Activated T-cell treated with anti-CD3 and anti-CD28 coated beads, Interleukin-2, amount 50 U/mL, for 4 hours (primary cell): ENCODE results near the gene SOX8. TPM values are rescaled to one million over a fixed set of nuclear protein-coding genes. Genes with fewer than 3 reads are reported as not detected.

Experiments
- ATAC-seq, 2 donors: fragments of 200-7000 bp; cut with Tn5 transposase; one replicate each; pipeline ENCODE4 v1.10.0; 2021
- DNase-seq: peaks from one replicate; pipeline ENCODE4 v3.0.0-alpha.2; 2020
- H3K27me3 Mint-ChIP-seq: one replicate; pipeline ENCODE4 v1.8.0; 2021; ENCODE audit warnings: low read depth, mixed read lengths
- H3K36me3 Mint-ChIP-seq: one replicate; pipeline ENCODE4 v1.8.0; 2022; ENCODE audit warnings: mixed read lengths; ENCODE audit not compliant: insufficient read depth
- H3K4me1 Mint-ChIP-seq: one replicate; pipeline ENCODE4 v1.8.0; 2021; ENCODE audit warnings: low read depth, mixed read lengths
- H3K4me3 Mint-ChIP-seq: one replicate; pipeline ENCODE4 v1.8.0; 2021; ENCODE audit warnings: mild to moderate bottlenecking, moderate library complexity, mixed read lengths
- H3K9me3 Mint-ChIP-seq: one replicate; pipeline ENCODE4 v1.8.0; 2021; ENCODE audit warnings: mixed read lengths
- total RNA-seq, 3 donors: library from RNA; stranded (reverse); gene quantifications; one replicate each; pipeline ENCODE4 v1.2.1, GENCODE V29; 2021

Gene SOX8
- 1 to 10 TPM; 2.6 to 4.0 (median 3.5) TPM for total RNA-seq

GRCh38 chr16:981695-982144 is at the start of gene SOX8:
Gene SOX8 (plus strand): TSS chr16:981770. CDS start chr16:981923, 153 bp downstream.
- H3K9me3 Mint-ChIP-seq = no peaks in the 10 kb centered on the region
- H3K4me1 Mint-ChIP-seq = peaks cover 15% of the 10 kb centered on the region
- no peaks in the 10 kb centered on the region for H3K36me3 Mint-ChIP-seq
- ATAC-seq (peak in 1 of 2 donors; percentile 3), DNase-seq (no peak)
- H3K27me3 Mint-ChIP-seq = peaks cover 5% of the 10 kb centered on the region
- H3K4me3 Mint-ChIP-seq = peak within 1 kb of the TSS; percentile 80

GRCh38 chr16:932831-933330 is 48.7 kb upstream of the SOX8 start:
- no peaks in the 10 kb centered on the region for H3K9me3 Mint-ChIP-seq
- no peak for DNase-seq
- peaks cover 16% of the 10 kb centered on the region for H3K36me3 Mint-ChIP-seq
- H3K27me3 Mint-ChIP-seq = no peaks in the 10 kb centered on the region
- H3K4me1 Mint-ChIP-seq = peaks cover 7% of the 10 kb centered on the region
- ATAC-seq = no peak
- no peak overlapping the region for H3K4me3 Mint-ChIP-seq

GRCh38 chr16:933581-933980 is 48.0 kb upstream of the SOX8 start:
- no peak for ATAC-seq
- Mint-ChIP-seq H3K4me3 (no peak overlapping the region), H3K4me1 (peaks cover 7% of the 10 kb centered on the region), H3K27me3 (no peaks in the 10 kb centered on the region), H3K36me3 (peaks cover 16% of the 10 kb centered on the region), H3K9me3 (no peaks in the 10 kb centered on the region)
- no peak for DNase-seq

GRCh38 chr16:934178-934577 is 47.4 kb upstream of the SOX8 start:
- Mint-ChIP-seq H3K4me1 (peaks cover 7% of the 10 kb centered on the region), H3K36me3 (peaks cover 18% of the 10 kb centered on the region), H3K9me3 (no peaks in the 10 kb centered on the region), H3K27me3 (no peaks in the 10 kb centered on the region), H3K4me3 (no peak overlapping the region)
- DNase-seq = no peak
- no peak for ATAC-seq

DNA sequence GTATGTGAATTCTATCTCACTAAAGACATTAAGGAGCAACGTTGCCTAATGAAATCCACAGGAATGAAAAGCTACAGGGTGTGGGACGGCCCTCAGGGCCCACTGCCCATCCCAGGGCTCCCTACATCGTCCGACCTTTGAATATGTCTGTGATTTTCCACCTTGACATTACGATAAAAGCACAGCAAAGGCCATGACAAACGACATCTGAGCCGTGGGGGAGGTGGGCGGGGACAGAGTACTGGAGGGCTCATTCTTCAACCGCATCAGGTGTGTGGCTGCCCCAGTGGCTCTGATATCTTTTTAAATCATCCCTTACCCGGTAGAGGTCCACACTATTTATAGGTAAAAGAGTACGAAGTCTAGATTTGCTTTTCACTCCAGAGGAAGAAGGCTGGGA is 45.9 kb upstream of the SOX8 start:
- Mint-ChIP-seq H3K9me3 (no peaks in the 10 kb centered on the region), H3K4me3 (no peak overlapping the region), H3K27me3 (no peaks in the 10 kb centered on the region), H3K36me3 (peaks cover 17% of the 10 kb centered on the region), H3K4me1 (peaks cover 7% of the 10 kb centered on the region)
- ATAC-seq (no peak), DNase-seq (no peak)

DNA sequence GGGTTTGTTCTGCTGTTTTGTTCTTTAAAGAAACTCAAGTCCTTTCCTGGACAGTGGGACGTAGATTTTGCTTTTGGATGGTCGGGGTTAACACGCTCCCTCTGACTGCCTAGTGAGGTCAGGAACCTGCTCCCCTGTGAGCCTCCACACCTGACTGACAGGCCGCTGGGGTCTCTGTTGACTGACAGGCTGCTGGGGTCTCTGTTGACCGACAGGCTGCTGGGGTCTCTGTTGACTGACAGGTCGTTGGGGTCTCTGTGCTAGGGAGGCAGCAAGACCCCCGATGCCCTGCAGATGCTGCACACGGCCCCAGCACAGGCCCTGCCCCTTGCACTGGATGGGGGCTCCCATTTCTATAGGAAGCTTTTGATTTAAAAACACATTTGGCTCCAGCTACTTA is 44.3 kb upstream of the SOX8 start:
- no peak overlapping the region for H3K4me3 Mint-ChIP-seq
- no peaks in the 10 kb centered on the region for H3K27me3 Mint-ChIP-seq
- peaks cover 27% of the 10 kb centered on the region for H3K36me3 Mint-ChIP-seq
- H3K4me1 Mint-ChIP-seq = peaks cover 7% of the 10 kb centered on the region
- H3K9me3 Mint-ChIP-seq = peaks cover 9% of the 10 kb centered on the region
- DNase-seq (no peak), ATAC-seq (no peak)

DNA sequence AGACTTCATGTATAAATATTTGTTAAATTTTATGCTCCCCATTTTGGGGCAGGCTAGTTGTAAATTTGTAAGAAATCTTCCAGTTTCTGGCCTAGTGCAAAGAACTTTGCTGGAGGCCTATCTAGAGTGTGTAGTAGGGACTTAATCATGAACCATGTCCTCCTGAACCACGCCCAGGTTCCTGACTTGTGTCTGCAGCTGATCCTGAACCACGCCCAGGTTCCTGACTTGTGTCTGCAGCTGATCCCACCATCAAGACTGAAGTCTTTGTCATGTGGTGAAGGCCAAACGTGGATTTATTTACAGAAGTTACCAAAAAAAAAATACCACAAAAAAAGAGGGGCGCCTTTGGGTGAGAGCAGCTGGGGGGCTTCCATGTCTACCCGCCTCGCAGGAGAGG is 43.8 kb upstream of the SOX8 start:
- Mint-ChIP-seq H3K9me3 (peaks cover 14% of the 10 kb centered on the region), H3K4me1 (peaks cover 7% of the 10 kb centered on the region), H3K36me3 (peaks cover 30% of the 10 kb centered on the region), H3K27me3 (no peaks in the 10 kb centered on the region), H3K4me3 (no peak overlapping the region)
- no peak for DNase-seq
- ATAC-seq = no peak

GRCh38 chr16:938136-938535 is 43.4 kb upstream of the SOX8 start:
- peaks cover 7% of the 10 kb centered on the region for H3K4me1 Mint-ChIP-seq
- peaks cover 16% of the 10 kb centered on the region for H3K9me3 Mint-ChIP-seq

GRCh38 chr16:938752-939151 is 42.8 kb upstream of the SOX8 start:
- H3K4me1 Mint-ChIP-seq = peaks cover 7% of the 10 kb centered on the region
- DNase-seq (no peak), ATAC-seq (no peak)
- H3K9me3 Mint-ChIP-seq = peaks cover 18% of the 10 kb centered on the region
- H3K27me3 Mint-ChIP-seq = no peaks in the 10 kb centered on the region
- peaks cover 29% of the 10 kb centered on the region for H3K36me3 Mint-ChIP-seq
- H3K4me3 Mint-ChIP-seq = no peak overlapping the region

More at GRCh38 chr16:938136-938535, 43.4 kb upstream of the SOX8 start:
- ATAC-seq = no peak
- no peak for DNase-seq
- peaks cover 29% of the 10 kb centered on the region for H3K36me3 Mint-ChIP-seq
- no peak overlapping the region for H3K4me3 Mint-ChIP-seq
- H3K27me3 Mint-ChIP-seq = no peaks in the 10 kb centered on the region

GRCh38 chr16:939311-939710 is 42.3 kb upstream of the SOX8 start:
- H3K36me3 Mint-ChIP-seq = peaks cover 29% of the 10 kb centered on the region
- no peaks in the 10 kb centered on the region for H3K27me3 Mint-ChIP-seq
- ATAC-seq (no peak), DNase-seq (no peak)
- peaks cover 7% of the 10 kb centered on the region for H3K4me1 Mint-ChIP-seq
- peaks cover 23% of the 10 kb centered on the region for H3K9me3 Mint-ChIP-seq
- H3K4me3 Mint-ChIP-seq = no peak overlapping the region

DNA sequence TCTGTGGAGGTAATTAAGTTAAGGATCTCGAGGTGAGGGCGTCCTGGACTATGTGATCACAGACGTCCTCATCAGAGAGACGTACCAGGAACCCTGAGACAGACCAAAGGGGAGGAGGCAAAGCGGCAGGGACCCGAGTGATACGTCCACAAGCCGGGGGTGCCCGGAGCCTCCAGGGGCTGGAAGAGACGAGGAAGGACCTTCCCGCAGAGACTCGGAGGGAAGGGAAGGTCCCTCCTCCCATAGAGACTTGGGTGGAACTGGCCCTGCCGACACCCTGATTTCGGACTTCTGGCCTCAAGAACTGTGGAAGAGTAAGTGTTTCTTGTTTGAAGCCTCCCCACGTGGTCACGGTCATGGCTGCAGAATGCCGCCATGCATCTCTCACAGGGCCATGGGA is 41.6 kb upstream of the SOX8 start:
- H3K4me3 Mint-ChIP-seq = no peak overlapping the region
- ATAC-seq (no peak), DNase-seq (no peak)
- H3K9me3 Mint-ChIP-seq = peaks cover 23% of the 10 kb centered on the region
- no peaks in the 10 kb centered on the region for H3K27me3 Mint-ChIP-seq
- peaks cover 31% of the 10 kb centered on the region for H3K36me3 Mint-ChIP-seq
- H3K4me1 Mint-ChIP-seq = peaks cover 7% of the 10 kb centered on the region

- no peak overlapping the region for H3K4me3 Mint-ChIP-seq
- no peak for ATAC-seq
Measured at GRCh38 chr16:942436-943060, 39.0 kb upstream of the SOX8 start.

GRCh38 chr16:943971-944370 is 37.6 kb upstream of the SOX8 start:
- Mint-ChIP-seq H3K4me1 (no peaks in the 10 kb centered on the region), H3K36me3 (peaks cover 45% of the 10 kb centered on the region), H3K27me3 (no peaks in the 10 kb centered on the region)

More at GRCh38 chr16:942436-943060, 39.0 kb upstream of the SOX8 start:
- peaks cover 23% of the 10 kb centered on the region for H3K9me3 Mint-ChIP-seq
- H3K4me1 Mint-ChIP-seq = no peaks in the 10 kb centered on the region
- no peak for DNase-seq
- peaks cover 43% of the 10 kb centered on the region for H3K36me3 Mint-ChIP-seq
- H3K27me3 Mint-ChIP-seq = no peaks in the 10 kb centered on the region

GRCh38 chr16:945271-946047 is 36.1 kb upstream of the SOX8 start:
- Mint-ChIP-seq H3K9me3 (peaks cover 23% of the 10 kb centered on the region), H3K27me3 (no peaks in the 10 kb centered on the region), H3K4me1 (no peaks in the 10 kb centered on the region), H3K36me3 (peaks cover 45% of the 10 kb centered on the region), H3K4me3 (no peak overlapping the region)
- ATAC-seq = no peak
- no peak for DNase-seq

More at GRCh38 chr16:943971-944370, 37.6 kb upstream of the SOX8 start:
- Mint-ChIP-seq H3K4me3 (no peak overlapping the region), H3K9me3 (peaks cover 23% of the 10 kb centered on the region)
- no peak for ATAC-seq
- DNase-seq = no peak

- ATAC-seq (no peak), DNase-seq (no peak)
- no peak overlapping the region for H3K4me3 Mint-ChIP-seq
- H3K36me3 Mint-ChIP-seq = peaks cover 41% of the 10 kb centered on the region
- peaks cover 23% of the 10 kb centered on the region for H3K9me3 Mint-ChIP-seq
- no peaks in the 10 kb centered on the region for H3K4me1 Mint-ChIP-seq
- H3K27me3 Mint-ChIP-seq = no peaks in the 10 kb centered on the region
Measured at GRCh38 chr16:946048-946395, 35.5 kb upstream of the SOX8 start.
